HG02938 (cell line): ENCODE measurements around the gene PTGDS.

Experiments
- ATAC-seq: cut with Tn5 transposase; IDR thresholded peaks from one replicate; pipeline ENCODE4 v1.9.1; 2021; ENCODE audit warnings: mild to moderate bottlenecking, moderate library complexity; ENCODE audit not compliant: unreplicated experiment

Gene PTGDS

GRCh38 chr9:137007108-137007815 is 30.0 kb downstream of the PTGDS start:
- ATAC-seq, result no peak

DNA sequence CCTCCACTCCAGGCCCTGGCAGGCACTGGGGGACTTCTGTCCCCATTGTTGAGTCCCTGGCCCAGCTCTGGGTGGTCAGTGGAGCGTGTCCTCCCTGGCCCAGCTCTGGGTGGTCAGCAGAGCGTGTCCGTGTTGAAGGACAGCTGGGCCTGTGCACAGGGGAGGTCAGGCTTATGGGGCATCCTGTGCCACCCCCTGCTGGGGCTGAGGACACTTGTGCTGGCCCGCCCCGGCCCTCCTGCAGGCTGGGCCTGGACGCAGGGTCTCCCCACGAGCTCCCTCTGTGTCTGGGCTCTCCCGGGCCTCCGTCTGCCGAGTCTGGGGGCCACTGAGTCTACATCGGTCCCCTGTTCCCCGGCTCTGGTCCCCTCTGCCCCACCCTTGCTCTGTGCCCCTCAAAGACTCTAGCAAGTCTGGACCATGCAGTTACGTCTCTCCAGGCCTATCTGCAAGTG is 30.5 kb downstream of the PTGDS start:
- ATAC-seq, result no peak

GRCh38 chr9:137008312-137008711 is 31.0 kb downstream of the PTGDS start:
- ATAC-seq, result no peak

GRCh38 chr9:137009217-137009616 is 31.9 kb downstream of the PTGDS start:
- no peak for ATAC-seq

DNA sequence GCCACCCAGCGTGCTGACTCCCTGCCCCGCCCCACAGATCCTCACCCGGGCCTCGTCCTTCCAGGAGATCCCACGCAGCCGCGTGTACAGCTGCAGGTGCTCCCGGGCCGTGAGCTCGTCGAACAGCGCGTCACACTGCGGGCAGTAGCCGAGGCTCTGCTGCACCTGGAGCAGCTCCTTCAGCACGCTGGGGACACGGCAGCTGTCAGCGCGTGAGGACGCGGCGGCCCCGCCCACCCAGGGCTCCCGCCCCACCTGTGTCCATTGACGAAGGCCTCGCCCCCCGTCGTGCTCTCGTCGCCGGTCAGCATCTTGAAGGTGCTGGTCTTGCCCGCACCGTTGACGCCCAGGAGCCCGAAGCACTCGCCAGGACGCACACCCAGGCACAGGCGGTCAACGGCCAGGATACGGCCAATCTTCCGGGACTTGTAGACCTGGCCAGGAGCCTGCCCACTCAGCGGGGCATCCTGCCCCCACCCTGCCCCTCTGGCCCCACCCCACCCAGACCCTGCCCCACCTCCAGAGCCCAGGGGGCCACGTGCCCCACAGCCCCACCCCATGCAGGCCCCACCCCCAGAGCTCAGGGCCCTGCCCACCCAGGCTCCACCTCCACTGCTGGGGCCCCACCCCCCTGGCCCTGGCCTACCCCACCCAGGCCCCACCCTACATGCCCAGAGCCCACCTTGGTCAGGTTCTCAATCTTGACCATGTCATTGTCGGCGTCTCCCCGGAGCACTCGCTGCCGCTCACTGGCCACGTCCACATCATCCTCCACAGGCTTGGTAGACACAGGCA is 32.8 kb downstream of the PTGDS start:
- no peak for ATAC-seq

DNA sequence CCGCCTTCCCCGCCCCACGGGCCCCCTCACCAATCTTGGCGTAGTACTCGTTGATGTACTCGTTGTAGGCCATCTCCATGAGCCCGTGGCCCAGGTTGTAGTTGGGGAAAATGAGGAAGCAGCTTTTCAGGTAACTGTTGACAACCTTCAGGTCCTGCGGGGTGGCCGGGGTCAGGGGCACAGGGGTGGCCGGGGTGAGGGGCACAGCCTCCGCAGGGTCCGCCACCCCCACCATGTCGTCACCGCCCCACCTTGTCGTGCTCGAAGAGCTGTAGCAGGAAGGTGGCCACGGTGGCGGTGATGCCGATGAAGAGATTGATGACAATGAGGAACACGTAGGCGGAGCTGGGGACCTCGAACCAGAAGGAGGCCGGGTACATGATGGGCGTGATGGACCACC is 33.9 kb downstream of the PTGDS start:
- no peak for ATAC-seq

DNA sequence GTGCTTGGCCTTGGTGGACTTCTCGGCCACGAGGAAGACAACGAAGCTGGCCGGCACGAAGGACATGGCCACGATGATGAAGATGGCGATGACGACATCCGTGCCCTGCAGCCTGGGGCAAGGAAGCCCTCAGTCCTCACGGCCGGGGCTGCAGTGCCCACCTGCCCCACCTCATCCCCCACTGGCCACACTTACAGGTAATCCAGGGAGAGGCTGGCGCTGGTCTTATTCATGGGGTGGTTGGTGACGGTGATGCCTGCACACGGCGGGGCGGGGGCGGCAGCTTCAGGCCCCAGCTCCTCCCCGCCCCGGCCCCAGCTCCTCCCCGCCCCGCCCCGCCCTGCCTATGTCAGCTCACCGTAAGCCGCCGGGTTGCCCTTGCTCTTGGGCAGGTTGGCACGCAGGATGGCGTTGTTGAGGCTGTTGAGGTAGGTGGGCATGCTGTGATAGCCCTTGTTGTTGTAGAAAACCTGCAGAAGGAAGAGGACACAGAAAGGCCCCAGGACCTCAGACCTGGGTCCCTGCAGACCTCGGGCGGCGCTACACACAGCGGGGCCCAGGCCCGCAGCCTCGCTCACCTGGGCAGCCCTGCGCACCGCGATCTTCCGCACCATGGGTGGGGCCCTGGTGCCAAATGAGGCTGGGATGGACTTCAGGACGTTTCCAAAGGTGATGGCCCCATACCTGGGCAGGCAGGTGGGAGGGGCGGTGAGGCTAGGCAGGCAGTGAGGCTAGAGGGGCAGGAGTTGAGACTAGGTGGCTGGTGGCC is 34.8 kb downstream of the PTGDS start:
- ATAC-seq, result no peak

DNA sequence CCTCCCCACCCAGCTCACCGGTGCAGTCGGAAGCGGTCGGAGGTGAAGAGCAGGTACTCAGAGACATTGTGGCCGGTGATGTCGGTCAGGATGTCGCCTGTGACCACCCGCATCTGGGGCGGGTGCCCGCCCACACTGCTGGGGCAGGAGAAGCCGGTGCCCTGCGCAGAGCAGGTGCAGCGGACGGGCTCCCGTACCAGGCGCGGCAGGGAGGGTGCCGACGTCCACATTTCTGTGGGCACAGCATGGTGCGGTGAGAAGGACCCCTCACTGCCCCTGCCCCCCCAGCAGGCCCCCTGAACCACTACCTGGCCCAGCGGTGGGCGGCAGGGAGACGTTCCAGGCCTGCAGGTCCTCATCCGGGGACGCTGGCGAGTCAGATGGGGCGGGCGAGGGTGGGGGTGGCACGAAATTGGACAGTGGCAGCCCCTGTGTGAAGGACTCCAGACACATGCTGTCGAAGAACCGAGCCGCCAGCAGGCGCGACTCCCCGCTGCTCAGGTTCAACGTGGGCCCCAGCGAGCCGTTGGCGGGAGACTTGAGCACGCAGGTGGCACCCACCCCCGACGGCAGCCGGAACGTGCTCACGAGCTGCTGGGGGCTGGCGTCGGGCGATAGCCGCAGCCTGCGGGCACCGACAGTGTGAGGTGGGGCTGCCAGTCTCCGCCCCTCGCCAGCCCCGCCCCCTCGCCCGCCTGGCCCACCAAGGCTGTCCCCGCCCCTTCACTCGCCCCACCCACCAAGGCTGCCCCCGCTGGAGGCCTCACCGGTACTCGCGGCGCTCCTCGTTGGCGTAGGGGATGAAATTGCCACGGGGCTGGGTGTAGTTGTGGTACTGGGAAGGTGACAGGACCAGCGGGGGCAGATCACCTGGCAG is 35.6 kb downstream of the PTGDS start:
- ATAC-seq, result no peak

- ATAC-seq, result no peak
These were observed 36.3 kb downstream of the PTGDS start for GRCh38 chr9:137013571-137013940.

DNA sequence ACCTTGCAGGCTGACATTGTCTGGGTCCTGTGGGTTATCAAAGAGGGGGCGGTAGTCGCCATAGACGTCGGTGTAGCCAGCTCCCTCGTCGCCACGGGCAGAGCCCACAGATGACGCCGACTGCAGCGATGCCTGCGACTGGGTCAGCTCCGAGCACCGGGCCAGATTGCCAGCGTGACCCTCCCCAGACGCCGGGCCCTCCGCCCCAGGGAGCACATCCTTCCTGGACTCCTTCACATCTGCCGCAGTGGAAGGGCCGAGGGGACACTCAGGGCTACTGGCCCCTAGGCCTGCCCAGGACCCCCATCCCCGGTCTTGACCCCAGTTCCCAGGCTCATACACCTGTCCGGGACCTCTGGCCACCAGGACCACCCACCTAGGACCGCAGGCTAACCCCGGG is 36.9 kb downstream of the PTGDS start:
- ATAC-seq, result no peak

DNA sequence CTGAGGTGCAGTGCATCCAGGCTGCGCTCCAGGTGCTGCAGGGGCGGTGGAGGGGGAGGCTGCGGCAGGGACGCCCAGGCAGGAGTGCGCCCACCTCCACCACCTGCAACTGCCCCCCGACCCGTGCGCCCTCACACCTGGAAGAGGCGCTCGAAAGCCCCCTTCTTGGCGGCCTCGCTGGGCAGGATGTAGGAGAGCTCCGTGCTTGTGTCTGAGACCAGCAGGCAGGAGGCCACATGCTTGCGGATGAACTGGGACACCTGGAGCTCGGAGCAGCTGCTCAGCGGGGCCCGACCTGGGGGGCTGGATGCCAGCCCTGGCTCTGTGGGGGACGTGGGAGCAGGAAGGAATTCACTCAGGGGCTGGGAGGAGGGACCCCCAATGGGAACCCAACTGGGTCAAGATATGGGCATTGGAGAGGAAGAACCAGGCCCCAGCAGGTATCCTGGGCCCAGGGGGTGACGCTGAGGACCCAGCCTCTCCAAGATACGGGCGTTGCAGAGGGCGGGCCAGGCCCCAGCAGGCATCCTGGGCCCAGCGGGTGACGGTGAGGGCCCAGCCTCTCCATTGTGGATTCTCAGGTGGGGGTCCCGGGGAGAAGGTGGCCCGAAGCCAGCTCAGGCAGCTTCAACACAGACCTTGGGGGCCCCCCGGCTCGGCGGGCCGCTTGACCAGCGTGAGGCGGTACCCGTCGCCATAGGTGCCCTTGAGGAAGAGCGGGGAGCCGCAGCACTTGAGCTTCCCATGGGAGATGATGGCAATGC is 37.7 kb downstream of the PTGDS start:
- no peak for ATAC-seq

DNA sequence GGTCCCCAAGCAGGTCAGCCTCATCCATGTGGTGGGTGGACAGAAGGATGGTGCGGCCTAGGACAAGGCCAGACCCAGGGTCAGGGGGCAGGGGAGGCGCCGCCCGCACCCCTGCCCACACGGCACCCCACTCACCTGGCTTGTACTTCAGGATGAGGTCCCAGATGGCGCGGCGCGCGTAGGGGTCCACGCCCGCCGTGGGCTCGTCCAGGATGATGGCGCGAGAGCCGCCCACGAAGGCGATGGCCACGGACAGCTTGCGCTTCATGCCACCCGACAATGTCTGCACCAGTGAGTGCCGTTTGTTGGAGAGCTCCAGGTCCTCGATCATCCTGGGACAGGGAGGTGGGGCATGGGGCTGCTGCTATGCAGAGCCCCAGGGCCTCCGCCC is 38.2 kb downstream of the PTGDS start:
- no peak for ATAC-seq

- no peak for ATAC-seq
These were observed 38.7 kb downstream of the PTGDS start for GRCh38 chr9:137015976-137016375.

- no peak for ATAC-seq
These were observed 39.1 kb downstream of the PTGDS start for GRCh38 chr9:137016436-137016835.

- ATAC-seq, result no peak
These were observed 39.8 kb downstream of the PTGDS start for GRCh38 chr9:137017071-137017470.

- no peak for ATAC-seq
These were observed 40.6 kb downstream of the PTGDS start for GRCh38 chr9:137017791-137018497.

- no peak for ATAC-seq
These were observed 41.7 kb downstream of the PTGDS start for GRCh38 chr9:137018761-137019559.

DNA sequence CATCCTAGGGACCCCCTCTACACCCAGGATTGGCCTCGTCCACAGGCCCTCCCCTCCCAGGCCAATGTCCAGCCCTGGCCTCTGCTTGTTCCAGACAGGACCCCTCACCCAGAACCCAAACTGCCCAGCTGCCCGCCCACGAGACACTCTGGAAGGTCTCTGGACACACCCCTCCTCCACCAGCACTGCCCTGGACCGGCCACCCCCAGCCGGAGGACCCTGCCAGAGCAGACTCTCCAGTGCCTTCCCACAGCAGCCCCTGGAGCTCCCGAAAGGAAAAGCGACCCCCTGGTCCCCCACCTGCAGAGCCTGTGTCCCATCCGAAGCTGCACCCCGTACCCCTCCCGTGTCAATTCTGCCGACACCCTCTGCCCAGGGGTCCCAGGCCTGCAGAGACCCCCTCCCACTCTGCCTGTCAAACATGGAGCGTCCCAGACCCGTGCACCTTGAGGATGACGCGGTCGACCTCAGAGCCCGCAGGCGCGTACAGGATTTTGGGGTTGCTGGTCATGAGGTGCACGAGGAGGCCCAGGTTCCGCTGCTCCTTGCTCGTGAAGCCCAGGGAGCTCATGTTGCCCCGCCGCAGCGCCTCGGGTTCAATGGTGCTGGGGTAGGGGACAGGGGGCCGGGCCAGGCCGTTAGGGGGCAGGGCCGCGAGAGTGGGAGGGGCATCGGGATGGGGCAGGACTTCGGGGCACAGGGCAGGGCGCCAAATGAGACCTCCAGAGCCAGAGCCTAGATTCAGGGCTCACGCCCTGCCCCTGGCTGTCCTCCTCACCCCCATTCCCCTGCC is 42.8 kb downstream of the PTGDS start:
- no peak for ATAC-seq
